Hepatocyte (in vitro differentiated cells): ENCODE measurements around the gene CHCHD6.

Source experiments
- CTCF ChIP-seq: fragments of 200-600 bp; sonication (generic); IDR thresholded peaks from 2 replicates; pipeline ENCODE4 v1.5.1; 2016; ENCODE audit warnings: antibody characterized with exemption, mild to moderate bottlenecking; ENCODE audit not compliant: poor library complexity
- EZH2 ChIP-seq: fragments of 200-600 bp; sonication (generic); IDR thresholded peaks from 2 replicates; pipeline ENCODE4 v1.6.1; 2016; ENCODE audit warnings: antibody characterized with exemption, mild to moderate bottlenecking, borderline replicate concordance

GRCh38 chr3:126870608-126871210 is 166.7 kb downstream of the CHCHD6 start:
- TF ChIP-seq CTCF (no peak), EZH2 (no peak)
